Trophoblast cell (in vitro differentiated cells and primary cell): ENCODE results near the gene CNN3.

Experiments used
- DNase-seq, 2 donors: peaks; one replicate each; pipeline ENCODE4 v3.0.0-alpha.2; 2016
- H2AFZ ChIP-seq: 2 replicates; pipeline ENCODE4 v1.6.1; 2013; ENCODE audit warnings: low read length, moderate library complexity, mild to moderate bottlenecking; ENCODE audit not compliant: insufficient read depth, poor library complexity
- H2AK5ac ChIP-seq: 2 replicates; pipeline ENCODE4 v1.6.1; 2013; ENCODE audit warnings: mild to moderate bottlenecking, low read length
- H2BK120ac ChIP-seq: 2 replicates; pipeline ENCODE4 v1.6.1; 2013; ENCODE audit warnings: low read length, mild to moderate bottlenecking, moderate library complexity; ENCODE audit not compliant: insufficient read depth, poor library complexity
- H2BK12ac ChIP-seq: 2 replicates; pipeline ENCODE4 v1.6.1; 2013; ENCODE audit warnings: mild to moderate bottlenecking, low read length, moderate library complexity
- H2BK5ac ChIP-seq: 2 replicates; pipeline ENCODE4 v1.6.1; 2013; ENCODE audit warnings: low read length, low read depth, moderate library complexity, mild to moderate bottlenecking; ENCODE audit not compliant: poor library complexity
- H3K14ac ChIP-seq: 2 replicates; pipeline ENCODE4 v1.6.1; 2013; ENCODE audit warnings: mild to moderate bottlenecking, low read length
- H3K18ac ChIP-seq: 2 replicates; pipeline ENCODE4 v1.6.1; 2013; ENCODE audit warnings: mild to moderate bottlenecking, low read length
- H3K23ac ChIP-seq: 2 replicates; pipeline ENCODE4 v1.6.1; 2013; ENCODE audit warnings: low read length
- H3K27ac ChIP-seq: 2 replicates; pipeline ENCODE4 v1.5.1; 2013; ENCODE audit warnings: low read depth, mild to moderate bottlenecking, inconsistent platforms, low read length, moderate library complexity
- H3K27me3 ChIP-seq: 2 replicates; pipeline ENCODE4 v1.6.1; 2013; ENCODE audit warnings: inconsistent platforms, mild to moderate bottlenecking, low read length, moderate library complexity; ENCODE audit not compliant: insufficient read depth
- H3K36me3 ChIP-seq, 2 experiments: 1 replicate in 1 of 2; 2 replicates in 1 of 2; pipeline ENCODE4 v1.6.1; 2013; ENCODE audit warnings: low read length in 2 of 2, mild to moderate bottlenecking in 2 of 2, moderate library complexity in 1 of 2; ENCODE audit not compliant: insufficient read depth in 2 of 2, control insufficient read depth in 1 of 2
- H3K4ac ChIP-seq: 2 replicates; pipeline ENCODE4 v1.6.1; 2013; ENCODE audit warnings: low read depth, mild to moderate bottlenecking, low read length, moderate library complexity
- H3K4me1 ChIP-seq, 2 experiments: 1 replicate in 1 of 2; 2 replicates in 1 of 2; pipeline ENCODE4 v1.6.1; 2013; ENCODE audit warnings: low read length in 2 of 2, mild to moderate bottlenecking in 2 of 2, moderate library complexity in 1 of 2; ENCODE audit not compliant: insufficient read depth in 2 of 2, control insufficient read depth in 1 of 2
- H3K4me2 ChIP-seq: 2 replicates; pipeline ENCODE4 v1.6.1; 2013; ENCODE audit warnings: inconsistent platforms, mild to moderate bottlenecking, low read length, moderate library complexity
- H3K4me3 ChIP-seq: 2 replicates; pipeline ENCODE4 v1.5.1; 2013; ENCODE audit warnings: mild to moderate bottlenecking, low read depth, low read length, inconsistent platforms
- H3K79me1 ChIP-seq: one replicate; pipeline ENCODE4 v1.6.1; 2013; ENCODE audit warnings: low read length
- H3K79me2 ChIP-seq: 2 replicates; pipeline ENCODE4 v1.6.1; 2013; ENCODE audit warnings: low read length, mild to moderate bottlenecking; ENCODE audit not compliant: control insufficient read depth, insufficient read depth, poor library complexity
- H3K9ac ChIP-seq: 2 replicates; pipeline ENCODE4 v1.6.1; 2013; ENCODE audit warnings: mild to moderate bottlenecking, low read length
- H3K9me3 ChIP-seq: 2 replicates; pipeline ENCODE4 v1.6.1; 2013; ENCODE audit warnings: low read depth, mild to moderate bottlenecking, control low read depth, inconsistent platforms, low read length; ENCODE audit not compliant: insufficient read depth
- H4K12ac ChIP-seq: 2 replicates; pipeline ENCODE4 v1.6.1; 2013; ENCODE audit warnings: low read depth, mild to moderate bottlenecking, low read length, moderate library complexity
- H4K8ac ChIP-seq: 2 replicates; pipeline ENCODE4 v1.6.1; 2013; ENCODE audit warnings: low read depth, mild to moderate bottlenecking, low read length, moderate library complexity
- H4K91ac ChIP-seq: one replicate; pipeline ENCODE4 v1.6.1; 2013; ENCODE audit warnings: low read depth, mild to moderate bottlenecking, low read length, moderate library complexity
- WGBS: extraction: QIAGEN DNeasy Blood & Tissue Kit; methylation state at CpG from one replicate; pipeline ENCODE4 v1.1.7; 2013; ENCODE audit warnings: missing lambda C conversion rate; ENCODE audit not compliant: insufficient read length, insufficient coverage; ENCODE audit errors: extremely low coverage; 5-methylcytosine and 5-hydroxymethylcytosine counted together

CNN3 gene

GRCh38 chr1:94963864-94964263, 37.0 kb upstream of the CNN3 start:
- Histone ChIP-seq H3K4me2 (no peak overlapping the region), H3K79me2 (no peaks in the 10 kb centered on the region), H3K27me3 (no peaks in the 10 kb centered on the region), H4K12ac (no peak overlapping the region), H2AFZ (no peak overlapping the region), H3K9ac (no peak overlapping the region), H3K27ac (no peak overlapping the region), H4K91ac (no peak overlapping the region), H3K23ac (no peak overlapping the region), H4K8ac (no peak overlapping the region), H3K18ac (no peak overlapping the region), H2BK120ac (no peak overlapping the region), H3K4ac (no peak overlapping the region), H2BK5ac (no peak overlapping the region), H3K79me1 (peaks cover 3% of the 10 kb centered on the region), H3K4me1 (peaks cover 0 to 4% of the 10 kb centered on the region in 2 experiments), H2AK5ac (no peak overlapping the region), H3K9me3 (no peaks in the 10 kb centered on the region), H3K14ac (no peak overlapping the region), H2BK12ac (no peak overlapping the region), H3K36me3 (no peaks in the 10 kb centered on the region), H3K4me3 (no peak overlapping the region)
- no peak for DNase-seq
- no CpG with 5 or more reads among the region's 8 CpGs for WGBS

- Histone ChIP-seq H3K79me1 (no peaks in the 10 kb centered on the region), H4K12ac (no peak overlapping the region), H3K4ac (no peak overlapping the region), H3K27me3 (no peaks in the 10 kb centered on the region), H3K4me2 (no peak overlapping the region), H2AK5ac (no peak overlapping the region), H4K91ac (no peak overlapping the region), H3K9ac (no peak overlapping the region), H2BK5ac (no peak overlapping the region), H4K8ac (no peak overlapping the region), H3K23ac (no peak overlapping the region), H3K14ac (no peak overlapping the region), H2BK12ac (no peak overlapping the region), H3K36me3 (no peaks in the 10 kb centered on the region), H3K18ac (no peak overlapping the region), H2BK120ac (no peak overlapping the region), H3K27ac (no peak overlapping the region), H3K4me3 (no peak overlapping the region), H3K79me2 (no peaks in the 10 kb centered on the region), H3K9me3 (no peaks in the 10 kb centered on the region), H2AFZ (no peak overlapping the region), H3K4me1 (peaks cover 0 to 4% of the 10 kb centered on the region in 2 experiments)
- peak in 1 of 2 donors; percentile 10 for DNase-seq
- WGBS: no CpG with 5 or more reads among the region's 10 CpGs
These were observed 35.7 kb upstream of the CNN3 start for GRCh38 chr1:94962409-94963265.

- Histone ChIP-seq H3K27ac (no peak overlapping the region), H3K79me2 (no peaks in the 10 kb centered on the region), H2AFZ (no peak overlapping the region), H4K12ac (no peak overlapping the region), H4K8ac (no peak overlapping the region), H3K4ac (no peak overlapping the region), H3K9me3 (no peaks in the 10 kb centered on the region), H3K9ac (no peak overlapping the region), H3K4me3 (no peak overlapping the region), H3K18ac (no peak overlapping the region), H3K4me2 (no peak overlapping the region), H2BK120ac (no peak overlapping the region), H3K23ac (no peak overlapping the region), H4K91ac (no peak overlapping the region), H2BK12ac (no peak overlapping the region), H3K14ac (no peak overlapping the region), H3K27me3 (no peaks in the 10 kb centered on the region), H3K79me1 (no peaks in the 10 kb centered on the region), H3K4me1 (peaks cover 0 to 4% of the 10 kb centered on the region in 2 experiments), H3K36me3 (no peaks in the 10 kb centered on the region), H2AK5ac (no peak overlapping the region), H2BK5ac (no peak overlapping the region)
- DNase-seq: no peak
- WGBS: no CpG with 5 or more reads among the region's 3 CpGs
These were observed 35.1 kb upstream of the CNN3 start for GRCh38 chr1:94961988-94962387.

DNA sequence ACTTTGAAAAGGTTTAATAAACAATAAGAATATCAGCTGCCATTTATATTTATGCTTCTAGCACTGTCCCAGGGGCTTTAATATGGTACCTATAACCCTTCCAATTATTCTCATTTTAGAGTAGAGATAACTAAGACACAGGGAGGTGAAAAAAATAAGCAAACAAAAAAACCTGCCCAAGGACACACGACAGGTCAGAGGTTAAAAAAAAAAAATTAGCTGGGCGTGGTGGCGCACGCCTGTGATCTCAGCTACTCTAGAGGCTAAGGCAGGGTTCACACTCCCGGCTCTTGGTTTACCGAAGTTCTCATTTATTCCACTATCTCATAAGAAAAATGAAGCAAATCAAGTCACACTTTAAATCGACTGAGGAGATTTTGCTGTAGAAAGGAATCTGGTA, 34.7 kb upstream of the CNN3 start:
- Histone ChIP-seq H4K8ac (no peak overlapping the region), H4K12ac (no peak overlapping the region), H3K36me3 (no peaks in the 10 kb centered on the region), H4K91ac (no peak overlapping the region), H3K27me3 (no peaks in the 10 kb centered on the region), H3K23ac (no peak overlapping the region), H3K27ac (no peak overlapping the region), H3K9me3 (no peaks in the 10 kb centered on the region), H3K18ac (no peak overlapping the region), H2AK5ac (no peak overlapping the region), H2BK12ac (no peak overlapping the region), H3K79me1 (no peaks in the 10 kb centered on the region), H3K4me1 (peaks cover 0 to 4% of the 10 kb centered on the region in 2 experiments), H2BK120ac (no peak overlapping the region), H2BK5ac (no peak overlapping the region), H3K14ac (no peak overlapping the region), H3K4me2 (no peak overlapping the region), H3K4me3 (no peak overlapping the region), H3K79me2 (no peaks in the 10 kb centered on the region), H3K9ac (no peak overlapping the region), H3K4ac (no peak overlapping the region), H2AFZ (no peak overlapping the region)
- no CpG with 5 or more reads among the region's 7 CpGs for WGBS
- no peak for DNase-seq
